GM19240 (cell line): ENCODE results near the gene PKD2L2.
"Not testable (repeated sequence)": the region's sequence is repeated elsewhere in the genome, so short reads cannot be mapped to it uniquely, and the experiment has no call there.

Experiments
- DNase-seq: peaks from one replicate; pipeline ENCODE4 v3.0.0; 2011; ENCODE audit warnings: low spot score; ENCODE audit not compliant: insufficient read length

PKD2L2 gene

GRCh38 chr5:137954131-137954879 lies 65.0 kb downstream of the PKD2L2 start:
- DNase-seq, result no peak

- DNase-seq, result no peak
Observed at GRCh38 chr5:137957948-137958347, 68.7 kb downstream of the PKD2L2 start.

GRCh38 chr5:137959488-137959887 lies 70.2 kb downstream of the PKD2L2 start:
- DNase-seq, result no peak

GRCh38 chr5:137960141-137960540 lies 70.9 kb downstream of the PKD2L2 start:
- DNase-seq, result no peak

- no peak for DNase-seq
Observed at GRCh38 chr5:137960819-137961218, 71.6 kb downstream of the PKD2L2 start.

- DNase-seq, result not testable (repeated sequence)
Observed at GRCh38 chr5:137970384-137970783, 81.1 kb downstream of the PKD2L2 start.

- DNase-seq, result no peak
Observed at GRCh38 chr5:137975208-137975607, 86.0 kb downstream of the PKD2L2 start.

- no peak for DNase-seq
Observed at GRCh38 chr5:137989419-137989818, 100.2 kb downstream of the PKD2L2 start.
